Activated gamma-delta T cell (primary cell): Measurements from ENCODE around the gene CTSA.
"Not testable (repeated sequence)": the region's sequence is repeated elsewhere in the genome, so short reads cannot be mapped to it uniquely, and the experiment has no call there.

Experiments used
- DNase-seq: peaks from one replicate; lab custom pipeline; 2025; lab: John Stamatoyannopoulos, UW

Gene CTSA

DNA sequence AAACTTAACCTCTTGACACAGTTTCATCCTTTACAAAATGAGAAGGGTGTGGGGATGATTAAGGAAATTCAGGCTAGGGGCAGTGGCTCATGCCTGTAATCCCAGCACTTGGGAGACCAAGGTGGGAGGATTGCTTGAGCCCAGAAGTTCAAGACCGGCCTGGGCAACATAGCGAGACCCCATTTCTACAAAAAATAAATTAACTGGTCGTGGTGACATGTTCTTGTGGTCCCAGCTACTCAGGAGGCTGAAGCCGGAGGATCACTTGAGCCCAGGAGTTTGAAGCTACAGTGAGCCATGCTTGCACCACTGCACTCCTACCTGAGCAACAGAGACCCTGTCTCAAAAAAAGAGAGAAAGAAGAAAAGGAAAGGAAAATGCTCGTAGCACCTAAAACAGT, 24.7 kb upstream of the CTSA start:
- DNase-seq = no peak

DNA sequence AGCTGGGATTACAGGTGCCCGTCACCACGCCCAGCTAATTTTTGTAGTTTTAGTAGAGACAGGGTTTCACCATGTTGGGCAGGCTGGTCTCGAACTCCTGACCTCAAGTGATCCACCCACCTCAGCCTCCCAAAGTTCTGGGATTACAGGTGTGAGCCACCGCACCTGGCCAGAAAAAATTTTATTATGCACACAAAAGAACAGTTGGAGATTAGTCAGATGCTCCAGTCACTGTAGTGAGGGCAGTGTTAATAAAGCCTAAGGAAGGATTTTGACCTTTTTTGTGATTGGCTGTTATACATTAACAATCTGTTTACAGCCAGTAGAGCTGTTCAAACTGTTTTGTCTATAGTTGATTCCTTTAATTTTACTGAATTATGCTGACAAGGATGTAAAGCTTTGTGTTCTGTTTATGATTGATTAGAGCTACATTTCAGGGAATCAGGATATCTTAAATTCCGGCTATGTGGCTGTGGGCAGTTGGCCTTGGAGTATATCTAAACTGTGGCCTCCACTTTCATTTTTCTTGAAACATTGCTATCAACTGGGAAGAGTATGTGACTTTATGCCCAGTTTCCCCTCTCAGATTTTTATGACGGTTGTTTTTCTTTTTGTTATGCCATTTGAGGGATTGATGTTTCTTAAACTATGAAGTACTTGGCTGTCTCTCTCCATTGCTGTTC, 23.9 kb upstream of the CTSA start:
- DNase-seq = no peak

DNA sequence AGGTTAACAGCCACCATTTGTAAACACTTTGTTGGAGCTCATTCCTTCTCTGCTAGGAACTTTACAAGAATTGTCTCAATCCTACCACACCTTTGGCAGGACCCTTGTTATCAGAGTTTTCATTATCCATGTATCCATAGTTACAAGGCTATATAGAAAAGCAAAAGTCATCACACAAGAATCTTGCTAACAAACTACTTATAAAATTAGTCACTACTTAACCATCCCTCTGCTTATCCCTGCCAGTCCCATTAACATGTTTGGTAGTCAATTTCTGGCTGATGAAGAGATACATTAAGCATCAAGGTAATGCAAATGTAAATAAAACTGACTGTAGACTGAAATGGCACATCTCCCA, 23.3 kb upstream of the CTSA start:
- DNase-seq = no peak

- DNase-seq = no peak
These were observed 18.5 kb upstream of the CTSA start for GRCh38 chr20:45872626-45873025.

GRCh38 chr20:45873409-45874103, 17.6 kb upstream of the CTSA start:
- DNase-seq = no peak

DNA sequence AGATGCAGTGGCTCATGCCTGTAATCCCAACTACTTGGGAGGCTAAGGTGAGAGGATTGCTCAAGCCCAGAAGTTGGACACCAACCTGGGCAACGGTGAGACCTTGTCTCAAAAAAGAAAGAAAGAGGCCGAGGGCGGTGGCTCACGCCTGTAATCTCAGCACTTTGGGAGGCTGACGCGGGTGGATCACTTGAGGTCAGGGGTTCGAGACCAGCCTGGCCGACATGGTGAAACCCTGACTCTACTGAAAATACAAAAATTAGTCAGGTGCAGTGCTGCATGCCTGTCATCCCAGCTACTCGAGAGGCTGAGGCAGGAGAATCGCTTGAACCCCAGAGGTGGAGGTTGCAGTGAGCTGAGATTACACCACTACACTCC, 17.0 kb upstream of the CTSA start:
- not testable (repeated sequence) for DNase-seq

GRCh38 chr20:45874576-45874975, 16.6 kb upstream of the CTSA start:
- no peak for DNase-seq

GRCh38 chr20:45878076-45878761, 12.9 kb upstream of the CTSA start:
- no peak for DNase-seq

GRCh38 chr20:45880988-45881788, 9.9 kb upstream of the CTSA start, which contains the start of gene ZSWIM1:
Gene ZSWIM1, plus strand, starts transcription at chr20:45881227. Its CDS starts 1,366 bp downstream, at chr20:45882593.
- peak; percentile 91 for DNase-seq

DNA sequence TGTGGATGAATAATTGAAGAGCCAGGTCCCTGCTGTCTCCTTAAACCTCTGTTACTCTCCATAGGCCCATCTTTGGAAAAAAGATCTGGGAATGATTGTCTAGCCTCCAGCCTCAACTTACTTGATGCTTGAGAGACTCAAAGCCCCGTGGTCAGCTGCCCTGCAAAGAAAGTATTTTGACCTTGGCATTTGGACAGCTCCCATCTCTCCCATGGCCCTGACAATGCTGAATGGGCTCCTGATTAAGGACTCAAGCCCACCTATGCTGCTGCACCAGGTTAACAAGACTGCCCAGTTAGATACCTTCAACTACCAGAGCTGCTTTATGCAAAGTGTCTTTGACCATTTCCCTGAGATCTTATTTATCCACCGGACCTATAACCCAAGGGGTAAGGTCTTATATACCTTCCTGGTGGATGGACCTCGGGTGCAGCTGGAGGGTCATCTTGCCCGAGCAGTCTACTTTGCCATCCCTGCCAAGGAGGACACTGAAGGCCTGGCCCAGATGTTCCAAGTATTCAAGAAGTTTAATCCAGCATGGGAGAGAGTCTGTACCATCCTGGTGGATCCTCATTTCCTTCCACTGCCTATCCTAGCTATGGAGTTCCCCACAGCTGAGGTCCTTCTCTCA, 8.6 kb upstream of the CTSA start:
- DNase-seq = no peak

DNA sequence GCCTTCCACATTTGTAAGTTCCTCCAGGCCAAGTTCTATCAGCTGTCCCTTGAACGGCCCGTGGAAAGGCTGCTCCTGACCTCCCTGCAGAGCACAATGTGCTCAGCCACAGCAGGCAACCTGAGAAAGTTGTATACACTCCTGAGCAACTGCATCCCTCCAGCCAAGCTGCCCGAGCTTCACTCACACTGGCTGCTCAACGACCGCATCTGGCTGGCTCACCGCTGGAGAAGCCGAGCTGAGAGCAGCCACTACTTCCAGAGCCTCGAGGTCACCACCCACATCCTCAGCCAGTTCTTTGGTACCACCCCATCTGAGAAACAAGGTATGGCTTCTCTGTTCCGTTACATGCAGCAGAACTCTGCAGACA, 8.1 kb upstream of the CTSA start:
- no peak for DNase-seq

DNA sequence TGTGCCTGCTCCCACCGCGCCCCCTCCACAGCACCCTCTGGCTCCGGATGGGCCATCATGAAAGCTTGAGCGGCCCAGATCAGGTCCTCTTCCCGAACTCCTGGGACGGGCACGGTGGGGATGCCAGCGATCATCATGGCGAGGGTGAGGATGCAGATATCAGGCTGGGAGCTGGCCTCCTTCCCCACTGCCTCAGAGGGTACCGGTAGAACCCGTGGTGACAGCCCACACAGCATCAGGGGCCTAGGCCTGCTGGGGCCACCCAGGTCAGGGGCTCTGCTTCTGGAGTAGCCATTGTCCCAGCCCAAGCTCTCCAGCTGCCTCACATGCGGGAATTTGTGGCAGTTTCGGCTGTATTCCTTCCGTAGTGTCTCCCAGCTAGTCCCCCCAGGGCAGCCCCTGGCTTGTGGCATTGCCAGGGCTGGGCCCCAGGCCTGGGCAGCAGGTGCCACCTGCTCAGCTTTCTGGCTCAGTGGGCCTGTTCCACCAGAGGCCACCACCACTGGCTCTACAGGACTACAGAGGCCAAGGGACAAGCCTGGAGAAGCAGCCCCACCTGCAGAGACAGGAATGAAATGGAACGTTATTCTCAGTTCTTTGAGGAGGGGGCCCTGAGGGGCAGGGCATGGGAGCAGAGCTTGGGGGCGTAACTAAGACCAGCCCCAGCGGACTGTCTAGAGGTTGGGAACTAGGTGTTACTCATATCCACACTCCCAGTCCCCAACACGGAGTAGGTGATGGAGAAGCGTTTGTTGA, 4.4 kb upstream of the CTSA start:
- no peak for DNase-seq

- DNase-seq = no peak
These were observed 3.8 kb upstream of the CTSA start, which contains the start of gene SPATA25 for GRCh38 chr20:45887346-45887715. Gene SPATA25, minus strand, starts transcription at chr20:45887622. Its CDS starts 32 bp downstream, at chr20:45887590.

- DNase-seq = no peak
These were observed 2.5 kb upstream of the CTSA start for GRCh38 chr20:45888681-45889080.

- DNase-seq = no peak
These were observed 804 bp upstream of the CTSA start for GRCh38 chr20:45890077-45890984.

GRCh38 chr20:45892049-45892825, 1.1 kb downstream of the CTSA start:
- no peak for DNase-seq

- DNase-seq = no peak
These were observed 1.8 kb downstream of the CTSA start for GRCh38 chr20:45892828-45893500.

DNA sequence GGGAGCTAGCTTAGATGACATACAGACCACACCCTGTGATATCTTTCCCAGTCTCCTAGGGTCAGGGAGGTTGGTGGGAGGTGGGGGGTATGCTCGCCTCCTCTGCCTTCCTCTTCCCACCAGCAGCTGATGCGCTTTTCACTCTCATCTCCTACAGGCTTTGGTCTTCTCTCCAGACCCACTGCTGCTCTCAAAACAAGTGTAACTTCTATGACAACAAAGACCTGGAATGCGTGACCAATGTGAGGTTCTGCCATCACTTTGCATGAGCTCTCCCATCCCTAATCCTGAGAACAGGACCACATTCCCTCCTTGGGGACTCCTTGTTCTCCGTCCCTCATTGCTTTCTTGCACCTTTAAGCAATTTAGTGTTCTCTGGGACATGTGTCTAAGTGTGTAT, 2.7 kb downstream of the CTSA start:
- DNase-seq = no peak

- DNase-seq = no peak
These were observed 3.7 kb downstream of the CTSA start for GRCh38 chr20:45894797-45895196.
